Measurements from ENCODE around the gene ATP11B.

ATP11B gene

DNA sequence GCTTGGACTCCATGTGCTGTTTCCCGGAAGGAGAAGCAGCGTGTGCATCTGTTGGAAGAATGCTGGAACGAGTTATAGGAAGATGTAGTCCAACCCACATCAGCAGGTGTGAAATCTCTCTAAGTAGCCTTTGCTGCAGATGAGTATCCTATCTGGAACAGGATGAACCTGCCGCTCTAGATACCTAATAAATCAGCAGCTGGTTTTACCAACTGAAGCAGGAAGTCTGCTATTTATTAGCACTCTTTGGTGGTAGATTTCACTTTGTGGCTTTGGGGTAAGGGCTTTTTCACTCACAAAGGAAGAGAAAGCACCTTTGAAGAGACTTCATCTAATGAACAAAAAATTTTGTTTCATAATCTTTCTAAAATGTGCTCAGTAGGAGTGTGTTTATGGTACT, 120.6 kb downstream of the ATP11B start:
- peak; percentile 96 for DNase-seq

DNA sequence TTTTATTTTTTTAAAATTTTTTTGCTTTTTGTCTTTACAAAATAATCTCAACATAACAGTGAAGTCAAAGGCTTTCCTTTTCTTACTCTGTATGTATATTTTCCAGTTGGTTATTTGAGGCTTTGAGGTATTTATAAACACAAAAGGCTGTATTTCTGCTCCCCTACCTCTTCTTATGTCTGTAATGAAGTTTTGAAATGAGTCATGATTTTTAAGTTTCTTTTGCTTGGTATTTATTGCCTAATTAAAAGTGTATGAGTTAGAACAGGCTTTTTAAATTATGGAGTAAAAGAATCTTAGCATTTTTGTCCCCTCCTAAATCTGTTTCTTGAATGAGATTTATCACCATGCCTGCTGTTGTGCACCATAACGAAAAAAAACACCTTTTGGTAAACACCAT, 121.0 kb downstream of the ATP11B start:
- no peak for DNase-seq

DNA sequence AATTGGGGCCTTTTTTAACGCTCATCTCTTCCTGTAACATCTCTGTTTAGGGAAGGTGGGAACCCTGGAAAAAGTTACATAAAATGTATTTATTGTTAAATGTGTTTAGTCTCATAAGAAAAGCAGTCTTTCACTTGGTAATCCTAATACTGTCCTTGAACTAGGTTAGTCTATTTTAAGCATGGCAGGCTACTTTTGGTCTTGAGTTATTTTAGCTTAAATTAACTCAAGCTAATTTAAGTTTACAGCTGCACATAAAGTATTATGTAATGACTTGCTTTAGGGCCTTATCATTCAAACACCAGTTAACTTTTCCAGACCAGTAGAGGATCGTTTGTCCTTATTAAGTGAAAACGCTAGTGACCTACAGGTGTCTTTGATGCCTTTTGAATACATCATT, 123.8 kb downstream of the ATP11B start:
- DNase-seq: no peak

DNA sequence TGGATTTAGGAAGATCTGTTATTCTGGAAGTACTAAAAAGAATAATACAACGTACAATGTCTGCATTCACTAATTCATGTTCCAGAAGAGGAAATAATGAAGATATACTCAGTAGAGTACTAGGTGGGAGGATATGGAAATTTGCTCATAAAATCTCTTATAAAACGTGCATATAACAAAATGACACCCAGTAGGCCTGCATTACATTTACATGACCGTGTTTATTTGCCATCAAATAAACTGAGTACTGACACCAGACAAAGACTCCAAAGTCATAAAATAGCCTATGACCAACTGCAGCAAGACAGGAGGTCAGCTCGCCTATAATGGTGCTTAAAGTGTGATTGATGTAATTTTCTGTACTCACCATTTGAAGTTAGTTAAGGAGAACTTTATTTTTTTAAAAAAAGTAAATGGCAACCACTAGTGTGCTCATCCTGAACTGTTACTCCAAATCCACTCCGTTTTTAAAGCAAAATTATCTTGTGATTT, 126.6 kb downstream of the ATP11B start:
- DNase-seq: no peak

DNA sequence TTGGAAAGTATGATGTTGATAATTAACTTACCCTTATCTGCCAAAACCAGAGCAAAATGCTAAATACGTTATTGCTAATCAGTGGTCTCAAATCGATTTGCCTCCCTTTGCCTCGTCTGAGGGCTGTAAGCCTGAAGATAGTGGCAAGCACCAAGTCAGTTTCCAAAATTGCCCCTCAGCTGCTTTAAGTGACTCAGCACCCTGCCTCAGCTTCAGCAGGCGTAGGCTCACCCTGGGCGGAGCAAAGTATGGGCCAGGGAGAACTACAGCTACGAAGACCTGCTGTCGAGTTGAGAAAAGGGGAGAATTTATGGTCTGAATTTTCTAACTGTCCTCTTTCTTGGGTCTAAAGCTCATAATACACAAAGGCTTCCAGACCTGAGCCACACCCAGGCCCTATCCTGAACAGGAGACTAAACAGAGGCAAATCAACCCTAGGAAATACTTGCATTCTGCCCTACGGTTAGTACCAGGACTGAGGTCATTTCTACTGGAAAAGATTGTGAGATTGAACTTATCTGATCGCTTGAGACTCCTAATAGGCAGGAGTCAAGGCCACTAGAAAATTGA, 127.3 kb downstream of the ATP11B start:
- DNase-seq: no peak

DNA sequence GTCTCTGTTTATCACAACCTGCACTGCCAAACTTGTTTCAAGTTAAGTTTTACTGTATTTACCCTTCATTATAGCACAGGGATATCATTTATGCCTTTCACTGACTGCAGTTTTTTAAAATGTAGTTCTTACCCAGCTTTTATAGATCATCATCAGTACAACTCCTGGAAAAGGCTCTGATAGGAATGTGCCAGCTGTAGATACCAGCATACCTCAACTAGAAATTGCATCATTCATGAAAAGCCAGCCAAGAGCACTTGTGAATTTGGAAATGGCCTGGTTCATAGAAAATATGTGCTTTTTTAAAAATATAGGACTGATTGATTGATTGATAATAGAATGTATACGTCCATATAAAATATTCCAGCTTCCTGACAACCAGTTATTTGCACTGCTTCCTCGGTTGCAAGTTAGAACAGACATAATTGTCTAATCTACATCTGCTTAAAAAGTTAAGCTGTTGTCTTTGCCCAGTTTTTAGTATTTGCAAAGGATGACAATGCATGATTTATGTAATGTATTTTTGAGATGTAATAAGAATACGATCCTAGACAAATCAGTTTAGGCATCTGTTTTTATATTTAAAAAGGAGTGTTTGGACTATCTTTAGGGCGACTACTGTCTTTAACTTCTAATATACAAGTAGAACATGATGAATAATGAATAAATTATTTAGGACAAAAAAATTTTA, 128.5 kb downstream of the ATP11B start:
- DNase-seq: no peak

DNA sequence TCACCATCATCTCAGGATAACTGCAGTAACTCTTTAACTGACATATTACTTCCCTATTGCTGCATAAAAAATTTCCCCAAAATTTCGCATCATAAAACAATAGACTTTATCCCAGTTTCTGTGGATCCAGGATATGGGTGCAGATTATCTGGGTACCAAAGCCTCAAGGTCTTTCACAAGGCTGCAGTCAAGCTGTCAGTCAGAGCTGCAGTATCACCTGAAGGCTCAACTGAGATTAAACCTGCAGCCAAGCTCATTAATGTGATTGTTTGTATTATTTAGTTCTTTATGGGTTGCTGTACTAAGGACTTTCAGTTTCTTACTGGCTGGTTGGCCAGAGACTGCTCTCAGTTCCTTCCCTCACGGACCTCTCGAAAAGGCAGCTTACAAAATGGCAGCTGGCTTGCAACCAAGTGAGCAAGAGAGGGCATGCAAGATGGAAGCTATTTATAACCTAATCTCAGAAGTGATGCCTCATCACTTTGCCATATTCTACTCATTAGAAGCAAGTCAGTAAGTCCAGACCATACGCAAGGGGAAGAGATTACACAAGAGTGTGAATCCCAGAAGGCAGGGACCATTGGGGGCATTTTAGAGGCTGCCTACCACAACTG, 132.1 kb downstream of the ATP11B start:
- no peak for DNase-seq

DNA sequence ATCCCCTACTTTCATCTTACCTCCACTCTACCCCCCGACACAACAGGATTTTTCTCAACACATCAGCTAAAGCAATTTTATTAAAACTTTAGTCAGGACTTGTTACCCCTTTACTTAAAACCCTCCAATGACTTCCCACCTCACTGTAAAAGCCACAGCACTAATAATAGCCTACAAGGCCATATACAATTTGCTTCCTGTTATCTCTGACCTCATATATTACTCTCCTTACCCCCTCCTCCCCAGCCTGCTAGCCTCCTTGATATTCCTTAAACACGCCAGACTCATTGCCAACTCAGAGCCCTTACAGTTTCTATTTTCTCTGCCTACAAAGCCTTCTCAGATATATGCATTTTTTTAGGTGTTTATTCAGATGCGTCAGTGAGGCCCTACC, 132.6 kb downstream of the ATP11B start:
- no peak for DNase-seq

DNA sequence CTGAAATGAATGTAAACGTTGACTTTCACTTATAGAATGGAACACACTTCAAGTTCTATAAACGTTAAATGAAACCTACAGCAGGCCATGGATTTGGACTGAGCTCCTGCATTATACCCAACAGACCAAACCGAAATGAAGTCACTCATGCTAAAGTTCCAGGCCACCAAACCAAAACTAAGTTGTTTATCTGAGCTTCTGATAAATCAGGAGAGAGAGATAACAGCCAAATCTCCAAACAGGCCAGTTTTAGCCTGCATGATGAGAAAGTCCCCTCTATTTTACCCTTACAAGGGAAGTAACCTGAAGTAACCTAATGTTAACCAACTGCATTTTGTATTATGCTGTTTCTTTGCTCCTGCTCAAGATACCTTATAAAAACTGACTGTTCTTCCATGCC, 142.5 kb downstream of the ATP11B start:
- no peak for DNase-seq

DNA sequence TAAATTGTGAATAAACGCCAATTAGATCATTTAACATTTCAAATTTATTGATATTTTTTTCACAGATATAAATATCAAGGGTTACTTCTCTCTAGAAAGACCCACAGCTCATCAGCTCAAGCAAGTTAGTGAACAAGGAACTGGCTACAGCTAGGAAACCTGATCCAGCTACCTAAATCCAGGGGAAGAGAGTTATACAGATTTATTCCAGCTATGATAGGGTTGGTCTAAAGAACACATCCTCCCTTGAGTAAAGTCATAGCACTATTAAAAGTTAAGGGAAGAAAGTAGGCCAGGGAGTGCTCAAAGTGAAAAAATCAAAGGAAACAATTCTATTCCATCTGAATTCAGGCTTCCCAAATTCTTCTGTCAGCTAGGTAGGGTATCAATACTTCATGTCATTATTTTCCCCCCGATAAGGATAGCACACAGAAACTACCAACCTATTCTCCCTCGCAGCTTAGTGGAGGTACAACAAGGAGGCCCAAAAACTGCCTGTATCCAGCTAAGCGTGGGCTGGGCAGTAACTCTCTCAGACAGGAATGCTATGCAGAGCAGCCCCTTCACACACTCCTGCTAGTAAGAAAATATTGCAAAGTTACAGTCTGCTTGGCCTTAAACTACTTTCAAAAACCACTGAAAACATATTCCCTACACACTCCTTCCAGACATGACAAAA, 143.1 kb downstream of the ATP11B start:
- no peak for DNase-seq

DNA sequence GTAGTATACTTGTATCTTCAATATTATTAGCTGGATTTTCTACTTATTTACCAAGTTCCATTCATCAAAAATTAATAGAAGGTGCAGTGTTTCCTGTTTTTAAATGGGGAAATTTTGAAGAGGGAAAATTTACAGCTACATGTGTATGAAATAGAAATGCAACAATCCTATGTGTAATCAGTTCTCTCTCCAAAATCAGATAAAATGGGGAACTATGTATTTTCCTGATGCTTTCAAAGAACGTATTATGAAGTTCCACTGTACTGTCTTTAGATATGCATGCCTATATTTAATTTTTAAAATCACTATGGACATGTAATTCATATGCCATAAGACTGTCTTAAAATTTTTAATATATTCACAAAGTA, 143.6 kb downstream of the ATP11B start:
- no peak for DNase-seq

DNA sequence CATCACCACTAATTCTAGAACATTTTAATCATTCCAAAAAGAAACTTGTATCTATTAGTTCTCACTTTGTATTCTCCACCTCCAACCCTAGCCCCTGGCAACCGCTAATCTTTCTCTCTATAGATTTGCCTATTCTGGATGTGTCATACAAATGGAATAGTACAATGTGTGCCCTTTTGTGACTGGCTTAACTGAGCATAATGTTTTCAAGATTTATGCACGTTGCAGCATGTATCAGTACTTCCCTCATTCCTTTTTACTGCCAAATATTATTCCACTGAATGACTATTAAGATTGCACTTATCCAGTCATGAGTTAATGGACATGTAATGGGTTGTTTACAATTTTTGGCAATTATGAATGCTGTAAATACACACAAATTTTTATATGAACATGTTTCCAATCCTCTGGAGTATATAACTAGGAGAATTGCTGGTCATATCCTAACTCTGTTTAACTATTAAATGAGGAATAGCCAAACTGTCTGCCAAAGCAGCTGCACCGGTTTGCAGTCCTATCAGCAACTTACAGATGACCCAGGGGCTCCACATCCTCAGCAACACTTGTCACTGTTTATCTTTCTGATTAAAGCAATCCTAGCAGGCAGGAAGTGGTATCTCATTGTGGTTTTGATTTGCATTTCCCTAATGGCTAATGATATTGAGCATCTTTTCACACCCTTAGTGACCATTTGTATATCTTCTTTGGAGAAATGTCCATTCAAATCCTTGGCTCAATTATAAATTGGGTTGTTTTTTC, 144.2 kb downstream of the ATP11B start:
- DNase-seq: peak; percentile 83

DNA sequence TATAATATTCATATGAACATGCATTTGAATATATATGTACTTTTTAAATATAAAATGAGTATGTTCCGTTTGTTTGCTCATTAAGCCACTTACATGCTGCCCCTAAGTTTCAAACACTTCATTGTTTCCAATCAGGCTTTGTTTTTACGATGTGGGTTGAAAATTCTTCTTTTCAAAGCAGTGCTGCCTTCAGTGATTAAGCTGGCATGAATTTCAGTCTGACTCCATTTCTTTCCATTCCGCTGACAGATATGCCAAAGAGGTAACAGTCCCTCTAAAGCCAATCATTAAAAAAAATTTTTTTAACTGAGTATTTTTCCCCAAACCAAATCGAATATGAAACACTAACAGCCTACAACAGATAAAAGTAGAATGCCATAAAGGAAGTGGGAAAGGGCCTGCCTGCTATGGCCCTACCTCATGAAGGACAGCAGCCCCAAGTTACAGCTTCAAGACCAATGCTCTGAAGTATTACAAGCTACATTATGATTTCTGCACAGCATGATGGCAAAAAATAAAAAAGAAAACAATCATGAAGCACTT, 147.0 kb downstream of the ATP11B start:
- no peak for DNase-seq

DNA sequence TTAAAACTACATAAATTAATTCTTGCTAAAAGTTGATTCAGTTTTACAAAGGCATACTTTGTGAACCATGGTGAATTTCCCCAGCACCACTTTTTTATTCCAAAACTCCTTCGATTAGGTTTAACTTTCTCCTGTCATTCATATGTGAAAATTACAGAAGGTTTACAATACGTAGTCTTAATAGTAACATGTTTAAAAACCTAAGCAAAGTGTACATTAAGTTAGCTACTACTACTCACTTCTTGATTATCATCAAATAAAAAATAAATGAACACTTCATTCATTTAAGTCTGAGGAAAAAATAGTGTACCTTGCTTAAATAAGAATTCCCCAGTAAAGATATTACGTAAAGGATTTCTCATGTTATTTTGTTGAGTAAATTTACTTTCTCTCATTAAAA, 148.4 kb downstream of the ATP11B start:
- no peak for DNase-seq

DNA sequence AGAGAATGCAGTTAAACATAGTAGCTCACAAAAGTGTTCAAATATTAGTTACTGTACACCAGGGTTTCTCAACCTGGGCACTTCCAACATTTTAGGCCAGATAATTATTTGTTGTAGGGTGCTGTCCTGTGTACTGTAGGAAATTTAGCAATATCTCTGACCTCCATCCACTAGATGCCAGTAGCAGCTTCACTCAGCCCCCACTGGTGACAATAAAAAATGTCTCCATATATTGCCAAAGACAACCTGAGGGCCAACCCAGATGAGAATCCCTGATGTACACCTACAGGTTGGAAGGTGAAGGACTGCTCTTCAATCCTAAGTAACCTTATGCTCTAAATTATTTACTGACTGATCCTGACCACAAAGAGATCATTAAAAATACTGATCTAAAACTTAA, 154.6 kb downstream of the ATP11B start:
- no peak for DNase-seq

DNA sequence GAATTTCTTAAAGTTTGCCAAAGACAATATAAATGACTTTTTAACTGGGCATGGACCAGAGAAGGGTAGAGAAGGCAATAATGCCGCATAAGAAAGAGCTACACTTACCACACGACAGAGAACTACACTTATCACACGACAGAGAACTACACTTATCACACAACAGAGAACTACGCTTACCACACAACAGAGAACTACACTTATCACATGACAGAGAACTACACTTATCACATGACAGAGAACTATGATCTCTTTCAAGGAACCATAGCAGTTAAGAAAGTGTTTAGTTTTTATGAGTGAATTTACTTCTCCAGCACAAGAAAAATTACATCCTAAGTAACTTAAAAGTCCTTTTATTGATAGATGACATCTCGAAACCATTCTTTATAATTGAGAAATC, 155.0 kb downstream of the ATP11B start:
- DNase-seq: no peak

DNA sequence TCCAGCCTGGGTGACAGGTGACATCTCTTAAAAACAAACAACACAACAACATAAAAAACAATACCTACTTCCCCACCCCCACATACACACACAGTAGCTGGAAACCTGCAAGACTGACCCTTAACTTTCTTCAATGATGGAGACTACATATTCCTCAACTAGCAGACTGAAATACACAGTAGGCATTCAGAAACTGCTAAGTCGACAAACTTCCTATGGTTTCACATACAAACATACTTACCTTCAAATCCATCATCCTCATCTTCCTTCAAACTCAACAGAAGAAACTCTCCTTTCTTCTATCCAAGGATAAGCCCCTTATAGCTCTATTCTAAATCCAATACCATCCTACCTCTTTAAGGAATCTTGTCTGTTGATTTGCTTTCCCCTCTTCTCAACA, 156.4 kb downstream of the ATP11B start:
- no peak for DNase-seq

DNA sequence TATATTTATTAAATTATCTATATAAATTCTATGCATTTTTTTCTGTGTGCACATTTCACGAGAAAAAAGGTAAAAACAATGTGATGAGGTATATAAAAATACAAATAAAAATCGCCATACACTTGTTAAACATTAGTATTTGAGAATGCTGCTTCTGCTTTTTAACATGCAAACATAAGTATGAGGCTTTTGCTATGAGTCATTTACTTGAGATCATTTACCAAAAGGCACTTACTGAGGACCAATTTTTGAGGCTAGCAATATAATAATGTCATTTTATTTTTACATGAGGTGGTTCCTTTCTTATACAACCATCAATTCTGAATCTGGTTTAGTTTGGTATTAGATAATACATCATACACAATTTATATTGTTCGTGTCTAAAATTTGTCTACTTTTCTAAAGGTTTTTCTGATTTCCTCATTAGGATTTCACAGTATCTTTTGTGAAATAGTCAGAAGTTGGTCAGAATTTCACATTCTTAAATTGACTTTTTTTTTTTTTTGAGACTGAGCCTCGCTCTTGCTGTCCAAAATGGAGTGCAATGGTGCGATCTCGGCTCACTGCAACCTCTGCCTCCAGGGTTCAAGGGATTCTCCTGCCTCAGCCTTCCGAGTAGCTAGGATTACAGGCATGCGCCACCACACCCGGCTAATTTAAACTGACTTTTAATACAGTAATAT, 161.4 kb downstream of the ATP11B start:
- no peak for DNase-seq

DNA sequence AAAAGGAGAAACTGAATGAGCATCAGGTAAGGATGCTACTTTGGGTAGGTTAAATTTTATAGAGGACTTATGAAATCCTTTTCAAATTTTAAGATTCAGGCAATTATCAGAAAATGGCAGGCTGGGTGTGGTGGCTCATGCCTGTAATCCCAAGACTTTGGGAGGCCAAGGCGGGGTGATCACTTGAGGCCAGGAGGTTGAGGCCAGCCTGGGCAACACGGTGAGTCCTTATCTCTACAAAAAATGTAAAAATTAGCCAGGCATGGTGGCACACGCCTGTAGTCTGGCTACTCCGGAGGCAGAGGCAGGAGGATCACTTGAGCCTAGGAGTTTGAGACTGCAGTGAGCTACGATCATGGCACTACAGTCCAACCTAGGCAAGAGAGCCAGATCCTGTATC, 163.9 kb downstream of the ATP11B start:
- no peak for DNase-seq

DNA sequence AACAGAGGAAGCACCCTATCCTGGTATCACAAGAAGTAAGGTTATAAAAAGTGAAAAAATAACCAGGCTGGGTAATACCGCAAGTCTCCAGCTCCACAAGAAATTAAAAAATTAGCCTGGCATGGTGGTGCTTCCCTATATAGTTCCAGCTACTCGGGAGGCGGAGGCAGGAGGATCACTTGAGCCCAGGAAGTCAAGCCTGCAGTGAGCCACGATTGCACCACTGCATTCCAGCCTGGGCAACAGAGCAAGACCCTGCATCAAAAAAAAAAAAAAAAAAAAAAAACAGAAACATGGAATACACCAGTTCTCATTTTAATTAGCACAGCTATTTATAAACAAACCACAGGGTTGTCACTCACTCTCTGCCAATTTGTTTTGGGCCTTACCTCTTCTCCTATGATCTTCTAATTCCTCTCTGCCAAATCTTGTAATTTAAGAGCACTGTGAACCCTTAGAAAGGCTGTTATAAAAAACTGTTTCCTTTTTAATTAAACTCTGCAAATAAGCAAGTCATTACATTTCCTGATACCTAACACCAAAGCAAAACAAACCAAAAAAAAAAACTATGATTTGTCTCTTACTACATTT, 164.5 kb downstream of the ATP11B start:
- no peak for DNase-seq

DNA sequence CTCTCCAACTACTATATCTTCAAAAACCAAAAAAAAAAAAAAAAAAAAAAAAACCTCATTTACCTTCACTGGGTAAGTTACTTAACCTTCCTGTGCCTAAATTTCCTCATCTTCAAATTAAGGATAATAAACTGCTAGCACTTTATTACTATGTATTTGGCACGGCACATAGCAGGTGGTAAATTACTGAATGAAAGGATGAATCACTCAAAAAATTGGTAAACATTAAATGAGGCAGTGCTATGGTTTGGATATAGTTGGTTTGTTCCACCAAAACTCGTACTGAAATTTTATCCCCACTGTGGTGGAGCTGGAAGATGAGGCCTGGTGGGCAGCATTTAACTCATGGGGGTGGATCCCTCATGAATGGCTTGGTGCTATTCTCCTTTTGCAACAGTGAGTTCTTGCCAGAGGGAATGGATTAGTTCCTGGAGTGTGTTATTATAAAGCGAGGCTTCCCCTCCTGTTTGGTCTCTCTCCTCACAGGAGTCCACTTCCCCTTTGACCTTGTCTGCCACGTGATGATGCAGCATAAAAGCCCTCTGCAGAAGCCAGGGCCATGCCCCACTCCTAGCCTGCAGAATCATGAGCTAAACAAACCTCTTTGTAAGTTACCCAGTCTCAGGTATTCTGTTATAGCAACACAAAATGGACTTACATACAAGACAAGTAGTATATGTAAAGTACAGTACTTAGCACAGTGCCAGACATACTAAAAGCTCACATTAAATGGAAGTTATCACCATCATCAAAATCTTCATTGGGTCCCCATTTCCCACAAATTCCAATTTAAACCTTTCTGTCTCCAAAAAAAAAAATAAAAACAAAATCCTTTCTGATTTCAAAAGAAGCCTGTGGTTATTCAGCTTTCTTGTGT, 166.4 kb downstream of the ATP11B start:
- DNase-seq: no peak
